GM19468 (cell line): ENCODE measurements around the gene SHISA7.

Experiments
- ATAC-seq: cut with Tn5 transposase; IDR thresholded peaks from one replicate; pipeline ENCODE4 v1.9.1; 2021; ENCODE audit warnings: mild to moderate bottlenecking, moderate library complexity, moderate number of reproducible peaks; ENCODE audit not compliant: unreplicated experiment; ENCODE audit errors: extremely low read depth

The SHISA7 gene

GRCh38 chr19:55443045-55443823, at the start of gene SHISA7:
Gene SHISA7, minus strand, starts transcription at chr19:55443300. Its CDS starts 437 bp downstream, at chr19:55442863.
- ATAC-seq, result no peak

DNA sequence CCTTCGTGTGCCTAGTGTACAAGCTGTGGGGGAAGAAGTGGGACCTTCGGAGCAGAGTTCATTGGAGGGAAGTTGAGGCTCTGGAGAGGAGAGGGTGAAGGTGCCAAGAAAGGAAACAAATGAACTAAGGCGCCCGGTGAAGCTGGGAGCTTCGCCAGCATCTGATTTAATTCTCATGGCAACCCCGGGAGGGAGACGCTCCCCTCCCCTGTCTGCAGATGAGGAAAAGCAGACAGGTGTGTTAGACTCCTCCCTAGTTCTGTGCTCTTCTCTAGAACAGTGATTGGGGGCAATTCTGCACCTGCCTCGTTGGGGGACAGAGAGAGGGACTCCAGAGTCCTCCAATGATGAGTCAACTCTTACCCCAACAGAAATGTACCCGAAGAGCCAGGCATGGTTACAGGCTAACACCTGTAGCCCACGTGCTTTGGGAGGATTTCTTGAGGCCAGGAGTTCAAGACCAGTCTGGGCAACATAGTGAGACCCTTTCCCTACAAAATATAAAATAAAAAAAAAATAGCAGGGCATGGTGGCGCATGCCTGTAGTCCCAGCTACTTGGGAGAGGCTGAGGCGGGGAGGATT, 49.4 kb upstream of the SHISA7 start:
- ATAC-seq, result no peak

GRCh38 chr19:55491546-55492360, 48.7 kb upstream of the SHISA7 start:
- no peak for ATAC-seq

- no peak for ATAC-seq
These were observed 47.7 kb upstream of the SHISA7 start for GRCh38 chr19:55490478-55491432.

DNA sequence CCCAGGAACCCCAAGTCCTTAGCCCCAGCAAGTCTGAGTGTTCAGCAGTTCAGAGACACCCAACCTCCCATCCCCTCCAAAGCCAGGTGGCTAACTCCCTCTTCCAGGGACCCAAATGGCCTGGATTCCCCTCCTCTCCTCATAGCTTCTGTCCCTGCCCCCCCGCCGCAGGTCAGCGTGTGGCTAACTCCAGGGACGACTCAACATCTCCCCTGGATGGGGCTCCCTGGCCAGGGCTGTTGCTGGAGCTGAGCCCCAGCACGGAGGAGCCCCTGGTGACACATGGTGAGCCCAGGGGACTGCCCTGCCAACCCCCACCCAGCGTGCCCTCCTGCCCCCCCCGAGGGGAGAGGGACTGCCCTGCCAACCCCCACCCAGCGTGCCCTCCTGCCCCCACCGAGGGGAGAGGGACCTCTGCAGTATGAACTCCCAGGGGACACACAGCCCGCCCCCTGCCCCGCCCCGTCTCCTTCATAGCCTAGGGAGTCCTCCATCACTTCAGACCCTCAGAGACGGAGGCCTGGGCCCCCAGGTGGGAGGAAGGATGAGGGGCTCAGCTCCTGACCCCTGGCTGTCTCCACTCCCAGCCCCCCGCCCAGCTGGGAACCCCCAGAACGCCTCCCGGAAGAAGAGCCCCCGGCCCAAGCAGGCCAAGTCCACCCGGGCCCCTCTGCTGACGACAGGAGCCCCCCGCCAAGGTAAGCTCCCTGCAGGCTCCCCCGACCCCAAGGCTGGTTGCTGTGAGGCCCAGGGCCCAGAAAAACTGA, 46.8 kb upstream of the SHISA7 start:
- no peak for ATAC-seq

- ATAC-seq, result no peak
These were observed 46.0 kb upstream of the SHISA7 start for GRCh38 chr19:55488986-55489710.

DNA sequence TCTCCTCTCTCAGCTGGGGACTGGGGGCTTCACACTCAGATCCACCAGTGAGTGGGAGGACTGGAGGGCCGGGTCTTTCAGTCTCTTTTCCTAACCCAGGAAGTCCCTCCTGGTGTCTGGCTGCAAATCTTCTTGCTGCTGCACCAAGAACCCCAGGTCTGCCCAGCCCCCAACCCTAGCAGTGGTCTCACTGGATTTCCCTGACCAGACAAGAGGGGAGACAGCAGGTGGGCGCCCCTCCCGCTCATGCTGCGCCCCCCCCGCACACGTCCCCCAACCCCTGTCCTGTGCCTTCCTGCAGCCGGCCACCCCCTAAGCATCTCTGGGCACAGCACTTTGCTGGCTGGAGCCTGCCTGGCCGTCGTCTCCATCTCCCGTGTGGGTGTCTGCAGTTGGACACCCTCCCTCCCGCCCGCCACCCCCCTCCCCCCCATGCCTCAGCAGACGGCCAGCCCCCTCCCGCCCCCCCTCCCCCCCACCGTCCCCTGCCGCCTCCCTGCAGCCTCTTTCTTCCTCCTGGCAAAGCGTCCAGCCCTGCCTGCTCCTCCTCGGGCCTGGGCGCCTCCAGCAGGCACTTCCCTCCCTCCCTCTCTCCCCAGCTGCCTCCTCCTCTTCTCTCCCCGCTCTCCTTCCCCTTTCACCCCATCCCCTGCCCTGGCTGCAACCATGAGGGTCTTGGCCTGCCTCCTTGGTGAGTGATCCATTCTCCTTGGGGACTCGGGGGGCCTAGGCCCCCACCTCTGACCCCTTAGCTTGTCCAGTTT, 45.0 kb upstream of the SHISA7 start, which contains the start of gene SSC5D:
Gene SSC5D, plus strand, starts transcription at position 513 of the 764 bp plus-strand sequence. Its CDS starts 154 bp downstream, at position 667.
- ATAC-seq, result no peak

DNA sequence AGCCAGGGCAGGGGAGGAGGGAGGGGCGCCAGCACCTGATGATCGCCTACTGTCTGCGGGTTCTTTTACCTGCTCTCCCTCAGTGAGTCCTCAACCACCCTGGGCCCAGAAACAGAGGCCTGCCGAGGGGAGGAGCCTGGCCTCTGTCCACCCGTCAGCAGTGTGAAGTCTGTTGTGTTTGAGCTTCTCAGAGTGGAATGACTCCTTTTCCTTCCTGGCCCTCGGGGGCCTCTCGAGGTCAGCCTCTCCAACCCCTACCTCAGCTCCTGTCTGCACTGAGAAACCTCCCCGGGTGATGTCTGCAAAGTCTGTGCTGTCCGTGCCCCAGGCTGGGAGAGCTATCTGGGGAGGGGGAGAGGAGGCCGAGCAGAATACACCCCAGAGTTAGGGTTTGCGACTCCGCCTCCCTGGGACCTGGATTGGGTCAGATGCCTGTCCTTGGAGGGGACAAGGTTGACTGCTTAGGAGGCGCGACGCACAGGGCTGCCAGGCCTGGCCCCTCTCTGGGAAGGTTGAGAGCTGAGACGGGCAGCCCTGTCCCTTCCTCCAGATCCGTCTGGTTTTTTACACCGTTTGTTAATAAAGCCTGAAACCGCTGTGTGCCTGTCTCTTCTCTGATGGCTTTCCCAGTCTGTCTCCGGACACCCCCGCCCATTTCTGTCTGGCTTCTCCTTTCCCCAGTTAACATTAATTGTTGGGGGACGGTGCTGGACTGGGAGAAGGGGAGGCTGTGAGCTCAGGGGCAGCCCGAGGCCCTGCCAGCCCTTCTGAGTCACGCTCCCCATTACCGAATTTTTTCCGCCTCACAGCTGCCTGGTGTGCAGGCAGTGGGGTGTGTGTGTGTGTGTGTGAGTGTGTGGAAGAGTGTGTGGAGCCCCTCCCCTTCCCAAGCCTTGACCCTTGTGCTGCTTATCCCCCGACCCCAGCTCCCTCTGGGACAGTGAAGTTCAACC, 44.1 kb upstream of the SHISA7 start:
- ATAC-seq, result no peak

DNA sequence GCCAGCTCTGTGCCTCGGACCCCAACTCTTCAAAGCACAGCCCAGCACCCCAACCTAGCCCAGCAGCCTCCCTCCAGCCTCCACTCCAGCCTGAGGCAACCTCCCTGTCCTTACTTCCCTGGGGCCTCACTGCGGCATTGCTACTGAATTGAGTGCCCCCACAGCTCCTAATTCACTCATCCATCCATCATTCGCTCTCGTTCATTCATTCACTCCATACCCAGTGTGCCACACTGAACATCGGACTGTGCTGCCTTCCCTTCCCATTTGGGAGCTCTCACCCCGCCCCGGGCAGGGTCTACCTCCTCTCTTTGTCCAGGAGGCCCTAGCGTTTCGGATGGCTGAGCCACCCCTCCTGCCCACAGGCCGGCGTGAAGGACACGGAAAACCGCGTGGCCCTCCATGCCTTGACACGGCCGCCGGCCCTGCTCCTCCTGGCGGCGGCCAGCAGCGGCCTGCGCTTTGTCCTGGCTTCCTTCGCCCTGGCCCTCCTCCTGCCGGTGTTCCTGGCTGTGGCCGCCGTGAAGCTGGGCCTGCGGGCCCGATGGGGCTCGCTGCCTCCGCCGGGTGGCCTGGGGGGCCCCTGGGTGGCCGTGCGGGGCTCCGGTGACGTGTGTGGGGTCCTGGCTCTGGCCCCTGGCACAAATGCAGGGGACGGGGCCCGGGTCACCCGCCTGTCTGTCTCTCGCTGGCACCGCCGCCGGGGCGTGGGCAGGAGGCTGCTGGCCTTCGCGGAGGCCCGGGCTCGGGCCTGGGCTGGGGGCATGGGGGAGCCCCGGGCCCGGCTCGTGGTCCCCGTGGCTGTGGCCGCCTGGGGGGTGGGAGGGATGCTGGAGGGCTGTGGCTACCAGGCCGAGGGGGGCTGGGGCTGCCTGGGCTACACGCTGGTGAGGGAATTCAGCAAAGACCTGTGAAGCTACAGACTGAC, 43.2 kb upstream of the SHISA7 start:
- no peak for ATAC-seq

GRCh38 chr19:55485439-55486011, 42.4 kb upstream of the SHISA7 start:
- ATAC-seq, result no peak

DNA sequence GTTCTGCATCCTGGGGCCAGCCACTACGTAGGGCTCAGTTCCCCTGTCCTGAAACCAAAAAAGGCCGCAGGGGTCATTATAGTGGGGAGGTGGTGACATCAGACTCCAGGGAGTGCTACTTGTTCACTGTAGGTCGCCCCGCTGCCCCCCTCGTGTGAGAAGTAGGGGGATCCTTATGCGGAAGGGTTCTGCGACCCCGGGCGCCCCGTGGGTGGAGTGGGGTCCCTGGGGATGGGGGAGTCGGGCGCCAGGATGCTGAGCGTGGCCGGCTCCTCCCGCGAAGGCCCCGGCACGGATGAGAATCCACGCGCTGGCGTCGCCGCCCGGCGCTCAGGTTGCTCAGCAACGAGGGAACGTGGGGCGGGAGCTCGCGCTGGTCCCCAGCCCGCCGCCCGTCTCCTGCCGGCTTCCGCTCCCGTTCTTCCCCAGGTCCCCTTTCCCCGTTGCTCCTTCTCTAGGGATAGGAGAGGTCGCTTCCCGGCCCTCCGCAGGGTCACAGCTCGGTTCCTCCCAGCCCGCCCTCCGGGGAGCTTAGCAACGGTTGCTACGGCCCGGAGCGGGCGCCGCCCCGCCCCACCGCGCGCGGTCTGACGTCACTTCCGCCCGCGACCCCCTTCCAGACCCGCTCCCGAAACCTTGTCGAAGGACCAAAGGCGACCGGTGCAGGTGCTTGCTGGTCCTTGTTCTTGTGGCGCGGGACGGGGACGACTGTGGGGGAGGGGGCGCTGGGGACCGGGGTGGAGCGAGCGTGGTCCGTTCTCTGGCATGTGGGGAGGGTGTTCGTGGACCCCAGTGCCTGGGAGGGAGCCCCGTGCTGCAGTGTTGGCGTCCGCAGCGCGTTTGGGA, 41.7 kb upstream of the SHISA7 start, which contains the start of gene NAT14:
Gene NAT14, plus strand, starts transcription at position 596 of the 846 bp plus-strand sequence. CDS start 521 bp downstream, outside the sequence.
- ATAC-seq, result no peak

- no peak for ATAC-seq
These were observed 40.8 kb upstream of the SHISA7 start for GRCh38 chr19:55483706-55484592.

DNA sequence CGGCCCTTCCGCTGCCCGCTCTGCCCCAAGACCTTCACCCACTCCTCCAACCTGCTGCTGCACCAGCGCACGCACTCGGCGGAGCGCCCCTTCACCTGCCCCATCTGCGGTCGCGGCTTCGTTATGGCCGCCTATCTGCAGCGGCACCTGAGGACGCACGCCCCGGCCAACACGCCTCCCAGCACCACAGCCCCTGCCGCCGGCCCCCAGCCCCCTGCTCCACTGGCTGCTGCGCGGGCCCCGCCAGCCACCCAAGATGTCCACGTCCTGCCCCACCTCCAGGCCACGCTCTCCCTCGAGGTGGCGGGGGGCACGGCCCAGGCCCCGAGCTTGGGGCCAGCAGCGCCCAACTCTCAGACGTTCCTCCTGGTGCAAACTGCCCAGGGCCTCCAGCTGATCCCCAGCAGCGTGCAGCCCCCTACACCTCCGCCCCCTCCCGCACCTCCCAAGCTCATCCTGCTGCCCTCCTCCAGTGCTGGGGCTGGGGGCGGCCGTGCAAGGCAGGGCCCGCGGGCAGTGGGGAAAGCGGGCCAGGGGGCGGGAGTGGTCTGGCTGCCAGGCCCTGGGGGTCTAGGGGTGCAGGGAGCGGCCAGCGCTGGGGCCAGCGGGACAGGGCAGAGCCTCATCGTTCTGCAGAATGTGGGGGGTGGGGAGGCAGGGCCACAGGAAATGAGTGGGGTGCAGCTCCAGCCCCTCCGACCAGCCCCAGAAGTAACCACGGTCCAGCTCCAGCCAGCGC, 40.0 kb upstream of the SHISA7 start:
- no peak for ATAC-seq
